SK-N-SH (cell line): Measurements from ENCODE around the gene OSBPL10. TPM values are rescaled to one million over a fixed set of nuclear protein-coding genes. Genes with fewer than 3 reads are reported as not detected.

Experiments
- CTCF ChIA-PET: fragments of 300-600, 350-600 bp; formaldehyde crosslinking; extraction: SDS; loops from one replicate; lab custom pipeline; 2021; lab: Yijun Ruan, JAX
- POLR2A ChIA-PET: fragments of 350-600 bp; sonication (Branson Sonifier 250); formaldehyde crosslinking; extraction: SDS; loops from one replicate; lab custom pipeline; 2020; ENCODE audit warnings: antibody characterized with exemption, inconsistent platforms; lab: Yijun Ruan, JAX
- DNase-seq: peaks from one replicate; pipeline ENCODE4 v3.0.0; 2012
- H2AFZ ChIP-seq: fragments of 200-600 bp; sonication (generic); 2 replicates; pipeline ENCODE4 v1.8.1; 2016; ENCODE audit warnings: antibody characterized with exemption, mild to moderate bottlenecking, low read depth
- H3F3A ChIP-seq: fragments of 200-600 bp; sonication (generic); replicated peaks from 2 replicates; pipeline ENCODE3; 2016; ENCODE audit warnings: antibody characterized with exemption, mild to moderate bottlenecking; ENCODE audit not compliant: insufficient read depth
- H3K27ac ChIP-seq, 2 experiments: fragments of 200-500 bp in 1 of 2; fragments of 200-600 bp in 1 of 2; sonication (Bioruptor generic) in 1 of 2; sonication (generic), shearing (Covaris generic) in 1 of 2; 2 replicates each; pipeline versions ENCODE4 v1.5.1 to v1.6.1; 2014 to 2016; ENCODE audit warnings: low read depth in 2 of 2, inconsistent platforms in 1 of 2, low read length in 1 of 2, mild to moderate bottlenecking in 1 of 2, mixed read lengths in 1 of 2
- H3K27me3 ChIP-seq: fragments of 200-600 bp; sonication (generic), shearing (Covaris generic); 2 replicates; pipeline ENCODE4 v1.6.1; 2016; ENCODE audit warnings: mixed run types; ENCODE audit not compliant: insufficient read depth
- H3K36me3 ChIP-seq, 2 experiments: fragments of 200-500 bp in 1 of 2; fragments of 200-600 bp in 1 of 2; sonication (Bioruptor generic) in 1 of 2; sonication (generic) in 1 of 2; replicated peaks in 1 of 2; 2 replicates each; pipeline versions ENCODE3 to v1.5.1; 2014 to 2016; ENCODE audit warnings: low read length in 1 of 2, mild to moderate bottlenecking in 1 of 2; ENCODE audit not compliant: insufficient read depth in 2 of 2, control insufficient read depth in 1 of 2
- H3K4me1 ChIP-seq, 2 experiments: fragments of 200-500 bp in 1 of 2; fragments of 200-600 bp in 1 of 2; sonication (Bioruptor generic) in 1 of 2; sonication (generic), shearing (Covaris generic) in 1 of 2; 2 replicates each; pipeline versions ENCODE4 v1.5.1 to v1.6.1; 2014 to 2016; ENCODE audit warnings: low read depth in 1 of 2, low read length in 1 of 2, mixed run types in 1 of 2; ENCODE audit not compliant: insufficient read depth in 2 of 2, control insufficient read depth in 1 of 2
- H3K4me2 ChIP-seq: fragments of 200-600 bp; sonication (generic), shearing (Covaris generic); 2 replicates; pipeline ENCODE4 v1.6.1; 2017; ENCODE audit warnings: mixed run types
- H3K4me3 ChIP-seq, 2 experiments: fragments of 200-500 bp in 1 of 2; fragments of 200-600 bp in 1 of 2; sonication (Bioruptor generic) in 1 of 2; sonication (generic), shearing (Covaris generic) in 1 of 2; 2 replicates each; pipeline versions ENCODE4 v1.5.1 to v1.8.1; 2014 to 2016; ENCODE audit warnings: low read depth in 2 of 2, inconsistent platforms in 1 of 2, low read length in 1 of 2, mild to moderate bottlenecking in 1 of 2, mixed read lengths in 1 of 2, moderate library complexity in 1 of 2
- H3K79me2 ChIP-seq: fragments of 200-600 bp; sonication (generic); 2 replicates; pipeline ENCODE4 v1.8.1; 2017; ENCODE audit warnings: mild to moderate bottlenecking; ENCODE audit not compliant: insufficient read depth
- H3K9ac ChIP-seq: fragments of 200-600 bp; sonication (generic); 2 replicates; pipeline ENCODE4 v1.6.1; 2017; ENCODE audit warnings: mixed run types
- H3K9me2 ChIP-seq: fragments of 200-600 bp; sonication (generic); 2 replicates; pipeline ENCODE4 v1.6.1; 2017; ENCODE audit warnings: mixed run types
- H3K9me3 ChIP-seq: fragments of 200-600 bp; sonication (generic); 2 replicates; pipeline ENCODE4 v1.6.1; 2017; ENCODE audit warnings: mixed run types, mild to moderate bottlenecking, moderate library complexity
- H4K20me1 ChIP-seq: fragments of 200-600 bp; sonication (generic); 2 replicates; pipeline ENCODE4 v1.6.1; 2017; ENCODE audit warnings: mild to moderate bottlenecking, mixed run types; ENCODE audit not compliant: insufficient read depth
- EP300 ChIP-seq, 2 experiments: IDR thresholded peaks; 2 replicates each; pipeline versions ENCODE4 v1.4.0 to v1.6.1; 2012; ENCODE audit warnings: borderline replicate concordance in 1 of 2, low read depth in 1 of 2, low read length in 1 of 2
- EZH2phosphoT487 ChIP-seq: fragments of 200-600 bp; sonication (generic); IDR thresholded peaks from 2 replicates; pipeline ENCODE4 v1.6.1; 2017; ENCODE audit warnings: low read depth, mixed run types, mild to moderate bottlenecking, antibody characterized with exemption, moderate library complexity, borderline replicate concordance
- FOSL2 ChIP-seq: IDR thresholded peaks from 2 replicates; pipeline ENCODE4 v1.4.0; 2012; ENCODE audit warnings: low read depth, mild to moderate bottlenecking, moderate library complexity, borderline replicate concordance
- FOXJ3 ChIP-seq: sonication (generic); formaldehyde crosslinking; IDR thresholded peaks from 2 replicates; pipeline ENCODE4 v1.5.1; 2020; ENCODE audit warnings: mild to moderate bottlenecking, missing genetic modification reagents
- JUND ChIP-seq: IDR thresholded peaks from 2 replicates; pipeline ENCODE4 v1.4.0; 2012
- MXI1 ChIP-seq: IDR thresholded peaks from 2 replicates; pipeline ENCODE4 v1.6.1; 2012; ENCODE audit warnings: mild to moderate bottlenecking, low read depth, low read length, improper control_type of control experiment
- NFIC ChIP-seq: IDR thresholded peaks from 2 replicates; pipeline ENCODE4 v1.4.0; 2012; ENCODE audit warnings: borderline replicate concordance
- NRF1 ChIP-seq: IDR thresholded peaks from 2 replicates; pipeline ENCODE4 v1.6.1; 2012; ENCODE audit warnings: low read depth, mild to moderate bottlenecking, low read length
- POLR2AphosphoS5 ChIP-seq: IDR thresholded peaks from 2 replicates; pipeline ENCODE4 v1.6.1; 2012; ENCODE audit warnings: low read depth, low read length
- RAD21 ChIP-seq: IDR thresholded peaks from 2 replicates; pipeline ENCODE4 v1.6.1; 2012; ENCODE audit warnings: mild to moderate bottlenecking, low read length
- RCOR1 ChIP-seq: fragments of 150-350 bp; IDR thresholded peaks from 2 replicates; pipeline ENCODE4 v1.6.1; 2017; ENCODE audit warnings: antibody characterized with exemption, low read length
- SMC3 ChIP-seq: IDR thresholded peaks from 2 replicates; pipeline ENCODE4 v1.6.1; 2012; ENCODE audit warnings: low read depth, low read length, improper control_type of control experiment
- YY1 ChIP-seq: IDR thresholded peaks from 2 replicates; pipeline ENCODE4 v1.4.0; 2012; ENCODE audit warnings: low read depth, mild to moderate bottlenecking
- WGBS: methylation state at CpG from one replicate; pipeline ENCODE4 v1.1.6; 2017; ENCODE audit warnings: low lambda C conversion rate; 5-methylcytosine and 5-hydroxymethylcytosine counted together
- polyA plus RNA-seq, 3 experiments: library from polyadenylated mRNA; depleted of rRNA; stranded (reverse); fragments of >200 nt; gene quantifications; 2 replicates each; pipeline ENCODE4 v1.2.3, GENCODE V29; 2012
- TF ChIP-seq, protein P1 (sequence below): fragments of 150-350 bp; IDR thresholded peaks from 2 replicates; pipeline ENCODE4 v1.6.1; 2016; ENCODE audit warnings: mild to moderate bottlenecking, low read depth, low read length
- TF ChIP-seq, protein P2 (sequence below): IDR thresholded peaks from 2 replicates; pipeline ENCODE4 v1.6.1; 2012; ENCODE audit warnings: mild to moderate bottlenecking, low read depth, low read length, moderate library complexity
- TF ChIP-seq, protein P3 (sequence below): fragments of 150-350 bp; IDR thresholded peaks from 2 replicates; pipeline ENCODE4 v1.6.1; 2017; ENCODE audit warnings: antibody characterized with exemption, low read length, low read depth, borderline replicate concordance
- TF ChIP-seq, protein P4 (sequence below): IDR thresholded peaks from 2 replicates; pipeline ENCODE4 v1.4.0; 2012; ENCODE audit warnings: low read depth, borderline replicate concordance

The OSBPL10 gene
- polyA plus RNA-seq, 1 of the 3 experiments (the other 2 are of a cell fraction): 0.12 TPM

DNA sequence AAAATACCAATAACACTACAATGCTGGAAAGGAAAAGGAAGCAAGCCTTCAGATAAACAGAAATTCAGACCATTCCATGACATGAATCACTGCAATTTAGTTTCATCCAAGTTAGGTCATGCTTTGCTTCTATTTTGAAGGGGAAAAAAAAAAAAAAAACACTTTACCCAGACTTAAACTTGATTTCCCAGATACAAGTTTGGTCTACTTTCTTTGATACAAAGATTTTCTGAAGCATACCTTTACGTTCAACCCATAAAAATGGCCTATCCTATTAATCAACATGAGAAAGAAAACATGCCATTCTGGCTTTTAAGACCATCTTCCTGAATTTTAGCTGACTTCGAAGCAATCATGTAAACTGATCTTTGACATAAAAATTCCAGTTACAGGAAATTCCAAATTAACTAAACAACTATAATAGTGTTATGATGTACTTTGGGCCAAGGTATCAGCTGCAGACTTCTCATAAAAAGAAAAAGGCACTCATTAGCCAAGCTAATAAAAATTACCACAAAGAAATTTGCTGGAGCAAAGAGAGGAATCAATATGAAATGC, 12.6 kb downstream of the OSBPL10 start:
- Histone ChIP-seq H2AFZ (no peak overlapping the region), H3K9me3 (no peaks in the 10 kb centered on the region), H3K4me3 (no peak overlapping the region), H3K4me2 (no peak overlapping the region), H3K27ac (no peak overlapping the region), H4K20me1 (no peaks in the 10 kb centered on the region), H3K36me3 (no peaks in the 10 kb centered on the region), H3K9me2 (no peaks in the 10 kb centered on the region), H3K27me3 (no peaks in the 10 kb centered on the region), H3F3A (no peaks in the 10 kb centered on the region), H3K79me2 (no peaks in the 10 kb centered on the region), H3K4me1 (no peaks in the 10 kb centered on the region), H3K9ac (no peak overlapping the region)
- 14% methylated on average over 2 of the region's 2 CpGs for WGBS
- POLR2A ChIA-PET: no interaction called here
- CTCF ChIA-PET: no interaction called here
- TF ChIP-seq EZH2phosphoT487 (no peak), FOSL2 (no peak), RAD21 (no peak), YY1 (no peak), POLR2AphosphoS5 (no peak), NFIC (no peak), RCOR1 (no peak), NRF1 (no peak), JUND (no peak), SMC3 (no peak), MXI1 (no peak), EP300 (IDR thresholded peaks at IDR 0.05; ENCODE audit: borderline replicate concordance in 1 of 2, low read depth in 1 of 2, low read length in 1 of 2) (no peak), FOXJ3 (CRISPR knock-in tag) (no peak)
- TF ChIP-seq, protein P1, sequence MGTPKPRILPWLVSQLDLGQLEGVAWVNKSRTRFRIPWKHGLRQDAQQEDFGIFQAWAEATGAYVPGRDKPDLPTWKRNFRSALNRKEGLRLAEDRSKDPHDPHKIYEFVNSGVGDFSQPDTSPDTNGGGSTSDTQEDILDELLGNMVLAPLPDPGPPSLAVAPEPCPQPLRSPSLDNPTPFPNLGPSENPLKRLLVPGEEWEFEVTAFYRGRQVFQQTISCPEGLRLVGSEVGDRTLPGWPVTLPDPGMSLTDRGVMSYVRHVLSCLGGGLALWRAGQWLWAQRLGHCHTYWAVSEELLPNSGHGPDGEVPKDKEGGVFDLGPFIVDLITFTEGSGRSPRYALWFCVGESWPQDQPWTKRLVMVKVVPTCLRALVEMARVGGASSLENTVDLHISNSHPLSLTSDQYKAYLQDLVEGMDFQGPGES: no peak
- TF ChIP-seq, protein P2, sequence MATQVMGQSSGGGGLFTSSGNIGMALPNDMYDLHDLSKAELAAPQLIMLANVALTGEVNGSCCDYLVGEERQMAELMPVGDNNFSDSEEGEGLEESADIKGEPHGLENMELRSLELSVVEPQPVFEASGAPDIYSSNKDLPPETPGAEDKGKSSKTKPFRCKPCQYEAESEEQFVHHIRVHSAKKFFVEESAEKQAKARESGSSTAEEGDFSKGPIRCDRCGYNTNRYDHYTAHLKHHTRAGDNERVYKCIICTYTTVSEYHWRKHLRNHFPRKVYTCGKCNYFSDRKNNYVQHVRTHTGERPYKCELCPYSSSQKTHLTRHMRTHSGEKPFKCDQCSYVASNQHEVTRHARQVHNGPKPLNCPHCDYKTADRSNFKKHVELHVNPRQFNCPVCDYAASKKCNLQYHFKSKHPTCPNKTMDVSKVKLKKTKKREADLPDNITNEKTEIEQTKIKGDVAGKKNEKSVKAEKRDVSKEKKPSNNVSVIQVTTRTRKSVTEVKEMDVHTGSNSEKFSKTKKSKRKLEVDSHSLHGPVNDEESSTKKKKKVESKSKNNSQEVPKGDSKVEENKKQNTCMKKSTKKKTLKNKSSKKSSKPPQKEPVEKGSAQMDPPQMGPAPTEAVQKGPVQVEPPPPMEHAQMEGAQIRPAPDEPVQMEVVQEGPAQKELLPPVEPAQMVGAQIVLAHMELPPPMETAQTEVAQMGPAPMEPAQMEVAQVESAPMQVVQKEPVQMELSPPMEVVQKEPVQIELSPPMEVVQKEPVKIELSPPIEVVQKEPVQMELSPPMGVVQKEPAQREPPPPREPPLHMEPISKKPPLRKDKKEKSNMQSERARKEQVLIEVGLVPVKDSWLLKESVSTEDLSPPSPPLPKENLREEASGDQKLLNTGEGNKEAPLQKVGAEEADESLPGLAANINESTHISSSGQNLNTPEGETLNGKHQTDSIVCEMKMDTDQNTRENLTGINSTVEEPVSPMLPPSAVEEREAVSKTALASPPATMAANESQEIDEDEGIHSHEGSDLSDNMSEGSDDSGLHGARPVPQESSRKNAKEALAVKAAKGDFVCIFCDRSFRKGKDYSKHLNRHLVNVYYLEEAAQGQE: no peak
- TF ChIP-seq, protein P3, sequence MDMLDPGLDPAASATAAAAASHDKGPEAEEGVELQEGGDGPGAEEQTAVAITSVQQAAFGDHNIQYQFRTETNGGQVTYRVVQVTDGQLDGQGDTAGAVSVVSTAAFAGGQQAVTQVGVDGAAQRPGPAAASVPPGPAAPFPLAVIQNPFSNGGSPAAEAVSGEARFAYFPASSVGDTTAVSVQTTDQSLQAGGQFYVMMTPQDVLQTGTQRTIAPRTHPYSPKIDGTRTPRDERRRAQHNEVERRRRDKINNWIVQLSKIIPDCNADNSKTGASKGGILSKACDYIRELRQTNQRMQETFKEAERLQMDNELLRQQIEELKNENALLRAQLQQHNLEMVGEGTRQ: no peak
- TF ChIP-seq, protein P4, sequence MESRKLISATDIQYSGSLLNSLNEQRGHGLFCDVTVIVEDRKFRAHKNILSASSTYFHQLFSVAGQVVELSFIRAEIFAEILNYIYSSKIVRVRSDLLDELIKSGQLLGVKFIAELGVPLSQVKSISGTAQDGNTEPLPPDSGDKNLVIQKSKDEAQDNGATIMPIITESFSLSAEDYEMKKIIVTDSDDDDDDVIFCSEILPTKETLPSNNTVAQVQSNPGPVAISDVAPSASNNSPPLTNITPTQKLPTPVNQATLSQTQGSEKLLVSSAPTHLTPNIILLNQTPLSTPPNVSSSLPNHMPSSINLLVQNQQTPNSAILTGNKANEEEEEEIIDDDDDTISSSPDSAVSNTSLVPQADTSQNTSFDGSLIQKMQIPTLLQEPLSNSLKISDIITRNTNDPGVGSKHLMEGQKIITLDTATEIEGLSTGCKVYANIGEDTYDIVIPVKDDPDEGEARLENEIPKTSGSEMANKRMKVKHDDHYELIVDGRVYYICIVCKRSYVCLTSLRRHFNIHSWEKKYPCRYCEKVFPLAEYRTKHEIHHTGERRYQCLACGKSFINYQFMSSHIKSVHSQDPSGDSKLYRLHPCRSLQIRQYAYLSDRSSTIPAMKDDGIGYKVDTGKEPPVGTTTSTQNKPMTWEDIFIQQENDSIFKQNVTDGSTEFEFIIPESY: no peak
- no peak for DNase-seq
